HG02981 (cell line): ENCODE data around the gene IDH3G.

Experiments
- ATAC-seq: cut with Tn5 transposase; IDR thresholded peaks from one replicate; pipeline ENCODE4 v1.9.1; 2021; ENCODE audit warnings: mild to moderate bottlenecking, moderate library complexity; ENCODE audit not compliant: unreplicated experiment

IDH3G gene

GRCh38 chrX:153736071-153736820 is 57.9 kb downstream of the IDH3G start:
- no peak for ATAC-seq
